SK-MEL-5 (cell line): ENCODE data around the gene COL9A2. TPM values are rescaled to one million over a fixed set of nuclear protein-coding genes. Genes with fewer than 3 reads are reported as not detected.

Experiments used
- total RNA-seq: library from RNA; depleted of rRNA; stranded (reverse); fragments of >200 nt; shearing (Covaris generic); gene quantifications from 2 replicates; pipeline ENCODE4 v1.2.3, GENCODE V29; 2014; rRNA removed

The COL9A2 gene
- total RNA-seq, 1 experiment from 2014 or later, result 0.63 TPM

Other genes with a start within 250 kb of the COL9A2 start
- 110 and 126 TPM in 2 replicates for gene PPT1, start 220.0 kb downstream of the COL9A2 start, total RNA-seq
- 22.9 and 24.0 TPM in 2 replicates for gene RLF, start 155.9 kb downstream of the COL9A2 start, total RNA-seq
- gene TMCO2, start 69.3 kb downstream of the COL9A2 start, total RNA-seq, result not detected in 2 replicates
- 56.5 and 57.9 TPM in 2 replicates for gene ZMPSTE24, start 59.0 kb downstream of the COL9A2 start, total RNA-seq
- 20.5 and 21.1 TPM in 2 replicates for gene SMAP2, start 56.4 kb upstream of the COL9A2 start, total RNA-seq
- 3.3 and 3.4 TPM in 2 replicates for gene ZFP69B, start 133.2 kb upstream of the COL9A2 start, total RNA-seq
- gene ZFP69, start 160.0 kb upstream of the COL9A2 start, total RNA-seq, result 4.0 and 5.7 TPM in 2 replicates
- 1.5 and 2.4 TPM in 2 replicates for gene EXO5, start 191.5 kb upstream of the COL9A2 start, total RNA-seq
- 3.0 and 3.8 TPM in 2 replicates for gene ZNF684, start 214.4 kb upstream of the COL9A2 start, total RNA-seq